Adrenal gland (tissue), 5 donors: Measurements from ENCODE around the gene ALG12.

Source experiments
- CTCF ChIP-seq, 6 experiments: fragments of 450-650 bp in 4 of 6; fragments of 200-600 bp in 2 of 6; sonication (generic) in 1 of 6; IDR thresholded peaks; 1 replicate in 5 of 6; 2 replicates in 1 of 6; pipeline versions ENCODE4 v1.5.1 to v1.8.0; 2016 to 2021; ENCODE audit warnings: antibody characterized with exemption in 6 of 6, mild to moderate bottlenecking in 2 of 6, moderate library complexity in 1 of 6
- POLR2A ChIP-seq, 2 donors: fragments of 450-650 bp; IDR thresholded peaks; one replicate each; pipeline ENCODE4 v1.6.1; 2017; ENCODE audit warnings: antibody characterized with exemption in 2 of 2, mild to moderate bottlenecking in 2 of 2, moderate library complexity in 1 of 2
- donor health status: DM: no; HTN: no; CAD: no.

GRCh38 chr22:49911881-49912625, 6.2 kb downstream of the ALG12 start:
- TF ChIP-seq CTCF (IDR thresholded peaks at IDR 0.05), result no peak
- no peak for TF ChIP-seq POLR2A (IDR thresholded peaks at IDR 0.05)
